LNCaP clone FGC (cell line): ENCODE measurements around the gene S100G.

Experiments used
- DNase-seq: peaks from one replicate; pipeline ENCODE4 v3.0.0-alpha.2; 2011; ENCODE audit warnings: low read depth
- H3K4me3 ChIP-seq: 2 replicates; pipeline ENCODE4 v1.5.1; 2011; ENCODE audit warnings: mild to moderate bottlenecking, low read depth, low read length, control low read depth
- TF ChIP-seq, protein P1 (sequence below): IDR thresholded peaks from 2 replicates; pipeline ENCODE4 v1.5.1; 2012; ENCODE audit warnings: mild to moderate bottlenecking; ENCODE audit not compliant: control insufficient read depth, insufficient read depth; ENCODE audit errors: extremely low read depth

S100G gene

DNA sequence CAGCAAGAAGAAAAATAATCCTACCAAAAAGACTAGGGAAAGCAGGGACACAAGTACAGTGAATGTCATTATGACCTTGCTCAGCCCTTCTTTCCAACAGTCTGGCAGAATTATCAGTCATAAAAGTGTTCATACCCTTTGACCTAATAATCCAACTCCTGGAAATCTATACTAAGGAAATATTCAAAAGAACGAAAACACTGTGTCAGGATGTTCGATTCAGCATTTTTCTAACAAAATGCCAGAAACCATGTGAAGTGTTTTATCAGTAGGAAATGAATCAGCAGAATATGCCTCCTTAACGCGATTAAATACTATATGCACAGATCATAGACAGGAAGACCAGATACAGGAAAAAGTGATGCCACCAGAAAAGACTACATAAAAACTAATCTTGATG, 16.2 kb upstream of the S100G start:
- DNase-seq, result no peak
- H3K4me3 ChIP-seq, result no peak overlapping the region
- TF ChIP-seq, protein P1, sequence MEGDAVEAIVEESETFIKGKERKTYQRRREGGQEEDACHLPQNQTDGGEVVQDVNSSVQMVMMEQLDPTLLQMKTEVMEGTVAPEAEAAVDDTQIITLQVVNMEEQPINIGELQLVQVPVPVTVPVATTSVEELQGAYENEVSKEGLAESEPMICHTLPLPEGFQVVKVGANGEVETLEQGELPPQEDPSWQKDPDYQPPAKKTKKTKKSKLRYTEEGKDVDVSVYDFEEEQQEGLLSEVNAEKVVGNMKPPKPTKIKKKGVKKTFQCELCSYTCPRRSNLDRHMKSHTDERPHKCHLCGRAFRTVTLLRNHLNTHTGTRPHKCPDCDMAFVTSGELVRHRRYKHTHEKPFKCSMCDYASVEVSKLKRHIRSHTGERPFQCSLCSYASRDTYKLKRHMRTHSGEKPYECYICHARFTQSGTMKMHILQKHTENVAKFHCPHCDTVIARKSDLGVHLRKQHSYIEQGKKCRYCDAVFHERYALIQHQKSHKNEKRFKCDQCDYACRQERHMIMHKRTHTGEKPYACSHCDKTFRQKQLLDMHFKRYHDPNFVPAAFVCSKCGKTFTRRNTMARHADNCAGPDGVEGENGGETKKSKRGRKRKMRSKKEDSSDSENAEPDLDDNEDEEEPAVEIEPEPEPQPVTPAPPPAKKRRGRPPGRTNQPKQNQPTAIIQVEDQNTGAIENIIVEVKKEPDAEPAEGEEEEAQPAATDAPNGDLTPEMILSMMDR, result no peak

DNA sequence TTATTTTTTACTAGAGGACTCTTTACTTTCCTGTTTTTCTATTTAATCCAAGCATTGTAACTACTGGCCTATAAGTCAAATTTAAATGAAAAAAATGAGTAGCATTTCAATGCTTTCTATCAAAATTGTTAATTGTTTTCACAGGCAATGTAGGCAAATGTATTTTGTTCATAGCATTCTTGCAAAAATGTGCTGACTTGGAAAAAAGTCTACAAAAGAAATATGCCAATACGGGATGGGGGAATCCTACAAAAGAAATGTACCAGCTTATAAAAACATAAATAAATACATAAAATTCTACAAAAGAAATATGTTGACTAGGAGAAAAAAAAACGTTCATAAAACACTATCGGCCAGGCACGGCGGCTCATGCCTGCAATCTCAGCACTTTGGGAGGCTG, 14.9 kb upstream of the S100G start:
- no peak for DNase-seq
- TF ChIP-seq, protein P1, result no peak
- no peak overlapping the region for H3K4me3 ChIP-seq

DNA sequence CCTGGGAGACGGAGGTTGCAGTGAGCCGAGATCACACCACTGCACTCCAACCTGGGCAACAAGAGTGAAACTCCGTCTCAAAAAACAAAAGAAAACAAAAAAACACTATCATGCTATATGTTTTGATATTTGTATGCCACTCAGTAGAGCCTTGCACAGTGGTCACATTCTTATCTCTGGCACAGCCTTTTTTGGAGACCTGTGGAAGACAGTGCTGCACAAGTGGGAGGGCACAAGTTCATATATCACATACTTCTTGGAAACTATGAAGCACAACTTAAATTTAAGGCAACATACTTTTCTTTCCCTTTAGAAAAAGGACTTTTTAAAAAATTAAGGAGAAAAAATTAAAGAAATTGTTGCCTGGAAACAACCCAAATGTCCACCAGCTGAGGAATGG, 14.4 kb upstream of the S100G start:
- H3K4me3 ChIP-seq, result no peak overlapping the region
- DNase-seq, result no peak
- TF ChIP-seq, protein P1, result no peak

DNA sequence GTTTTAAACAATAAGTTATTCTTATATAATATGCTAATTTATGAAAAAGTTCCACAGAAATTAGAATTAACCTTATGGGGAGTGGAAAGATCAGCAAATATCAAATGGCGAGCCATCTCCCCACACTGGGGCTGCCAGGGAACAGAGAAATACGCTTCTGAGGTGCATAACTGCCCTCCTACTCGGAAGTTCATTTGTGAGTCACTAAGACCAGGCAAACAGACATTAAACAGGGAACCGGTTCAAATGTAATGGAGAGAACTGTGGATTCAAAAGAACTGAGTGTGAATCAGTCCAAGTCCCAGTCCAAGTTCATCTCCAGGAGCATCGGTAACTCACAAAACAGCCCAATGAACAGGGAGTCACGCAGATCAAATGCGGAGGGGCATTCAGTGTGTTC, 11.4 kb upstream of the S100G start:
- H3K4me3 ChIP-seq, result no peak overlapping the region
- no peak for DNase-seq
- TF ChIP-seq, protein P1, result no peak

DNA sequence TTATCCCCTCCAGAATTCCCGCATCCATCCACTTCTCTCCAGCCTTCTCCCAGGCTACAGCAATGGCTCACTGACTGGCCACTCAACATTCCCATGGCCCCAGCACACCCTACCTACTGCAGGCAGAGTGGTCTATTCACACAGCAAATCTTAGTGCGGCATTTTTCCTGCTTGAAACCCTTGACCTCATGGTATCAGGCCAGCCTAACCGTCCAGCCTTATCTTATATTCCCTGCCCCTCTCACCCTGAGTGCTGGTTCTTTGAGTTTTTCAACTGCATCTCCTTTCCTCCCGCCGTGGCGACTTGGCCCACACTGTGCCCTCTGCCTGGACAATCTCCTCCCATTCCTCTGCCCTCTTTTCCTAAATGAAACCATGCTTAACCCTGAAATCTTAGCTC, 10.0 kb upstream of the S100G start:
- DNase-seq, result no peak
- no peak overlapping the region for H3K4me3 ChIP-seq
- TF ChIP-seq, protein P1, result no peak

DNA sequence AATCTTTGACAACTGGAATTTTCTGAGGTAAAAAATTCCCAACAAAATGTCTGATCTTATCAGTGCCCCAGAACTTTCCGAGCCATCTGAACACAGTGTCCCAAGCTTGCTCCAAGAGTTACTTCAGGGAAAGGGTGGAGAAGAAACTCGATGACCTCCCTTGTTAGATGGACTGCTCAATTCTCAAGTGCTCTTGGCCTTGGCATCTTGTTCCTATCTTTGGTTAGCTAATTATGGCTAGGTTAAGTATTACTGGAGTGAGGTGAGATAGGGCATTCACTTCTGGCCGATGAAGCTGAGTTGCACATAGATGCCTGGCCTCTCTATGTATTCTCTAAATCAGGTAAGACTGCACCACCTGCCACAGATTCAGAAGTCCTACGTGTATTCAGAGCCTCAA, 9.1 kb upstream of the S100G start:
- no peak overlapping the region for H3K4me3 ChIP-seq
- no peak for DNase-seq
- TF ChIP-seq, protein P1, result no peak

DNA sequence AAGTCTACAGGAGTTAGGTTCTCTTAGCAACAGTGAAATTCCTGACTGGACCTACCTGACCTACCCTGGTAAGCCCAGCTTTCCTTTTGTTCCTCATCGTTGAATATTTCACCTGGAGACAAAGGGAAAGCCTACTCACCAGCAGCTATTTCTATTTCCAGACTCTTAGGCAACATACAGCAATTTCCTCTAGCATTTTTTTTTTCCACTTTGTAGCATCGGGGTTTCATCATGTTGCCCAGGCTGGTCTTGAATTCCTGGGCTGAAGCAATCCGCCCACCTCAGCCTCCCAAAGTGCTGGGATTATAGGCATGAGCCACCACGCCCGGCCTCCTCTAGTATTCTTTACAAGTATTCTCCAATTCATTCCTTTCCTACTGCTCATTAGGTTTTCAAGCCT, 6.8 kb upstream of the S100G start:
- H3K4me3 ChIP-seq, result no peak overlapping the region
- no peak for DNase-seq
- TF ChIP-seq, protein P1, result no peak
